GM12878 (cell line): ENCODE measurements around the gene PRKCD. TPM values are rescaled to one million over a fixed set of nuclear protein-coding genes. Genes with fewer than 3 reads are reported as not detected.

ENCODE experiments used
- ATF3 ChIP-seq: IDR thresholded peaks from 2 replicates; pipeline ENCODE4 v1.6.1; 2011; ENCODE audit warnings: low read depth, mild to moderate bottlenecking, low read length, moderate library complexity, borderline replicate concordance; ENCODE audit errors: extremely low read depth
- BACH1 ChIP-seq: fragments of 450-650 bp; IDR thresholded peaks from 2 replicates; pipeline ENCODE4 v1.6.1; 2017; ENCODE audit warnings: mild to moderate bottlenecking, borderline replicate concordance
- BCL3 ChIP-seq: IDR thresholded peaks from 2 replicates; pipeline ENCODE4 v1.6.1; 2011; ENCODE audit warnings: borderline replicate concordance, low read depth, mild to moderate bottlenecking, moderate library complexity, low read length; ENCODE audit not compliant: insufficient read depth, poor library complexity, severe bottlenecking
- BHLHE40 ChIP-seq, 2 experiments: fragments of 450-650 bp in 1 of 2; IDR thresholded peaks; 2 replicates each; pipeline ENCODE4 v1.6.1; 2011 to 2017; ENCODE audit warnings: low read depth in 2 of 2, borderline replicate concordance in 1 of 2, improper control_type of control experiment in 1 of 2, low read length in 1 of 2, mild to moderate bottlenecking in 1 of 2
- CBFB ChIP-seq: IDR thresholded peaks from 2 replicates; pipeline ENCODE4 v1.6.1; 2016; ENCODE audit warnings: antibody characterized with exemption, low read depth
- ESRRA ChIP-seq: IDR thresholded peaks from 2 replicates; pipeline ENCODE4 v1.6.1; 2012; ENCODE audit warnings: mild to moderate bottlenecking, low read length, improper control_type of control experiment
- MAX ChIP-seq: IDR thresholded peaks from 2 replicates; pipeline ENCODE4 v1.6.1; 2012; ENCODE audit warnings: low read depth, low read length, improper control_type of control experiment
- MYC ChIP-seq: IDR thresholded peaks from 2 replicates; pipeline ENCODE4 v1.6.1; 2011; ENCODE audit warnings: mild to moderate bottlenecking, low read length, moderate library complexity, inconsistent platforms; ENCODE audit not compliant: insufficient read depth, insufficient replicate concordance, insufficient read length, severe bottlenecking
- NFXL1 ChIP-seq: fragments of 450-650 bp; IDR thresholded peaks from 2 replicates; pipeline ENCODE4 v1.6.1; 2017; ENCODE audit warnings: antibody characterized with exemption, mild to moderate bottlenecking, borderline replicate concordance
- POLR2A ChIP-seq: IDR thresholded peaks from 2 replicates; pipeline ENCODE4 v1.6.1; 2011; ENCODE audit warnings: low read depth, mild to moderate bottlenecking, low read length
- POU2F2 ChIP-seq: IDR thresholded peaks from 3 replicates; pipeline ENCODE4 v1.6.1; 2011; ENCODE audit warnings: low read depth, mild to moderate bottlenecking, low read length, borderline replicate concordance
- RAD21 ChIP-seq: IDR thresholded peaks from 2 replicates; pipeline ENCODE4 v1.6.1; 2011; ENCODE audit warnings: mild to moderate bottlenecking, low read depth, low read length, moderate library complexity; ENCODE audit not compliant: insufficient read depth
- RELA ChIP-seq: fragments of 450-650 bp; IDR thresholded peaks from 2 replicates; pipeline ENCODE4 v1.8.0; 2014; ENCODE audit warnings: borderline replicate concordance; ENCODE audit not compliant: partially characterized antibody
- RELB ChIP-seq: fragments of 450-650 bp; IDR thresholded peaks from 2 replicates; pipeline ENCODE4 v1.6.1; 2017; ENCODE audit warnings: low read depth, mild to moderate bottlenecking, moderate library complexity
- REST ChIP-seq: IDR thresholded peaks from 2 replicates; pipeline ENCODE4 v1.6.1; 2012; ENCODE audit warnings: mild to moderate bottlenecking, low read depth, low read length
- TCF7 ChIP-seq: IDR thresholded peaks from 2 replicates; pipeline ENCODE4 v1.6.1; 2014; ENCODE audit warnings: antibody characterized with exemption, borderline replicate concordance
- YY1 ChIP-seq: IDR thresholded peaks from 2 replicates; pipeline ENCODE4 v1.6.1; 2011; ENCODE audit warnings: low read depth, mild to moderate bottlenecking, low read length
- ZBED1 ChIP-seq: IDR thresholded peaks from 2 replicates; pipeline ENCODE4 v1.6.1; 2016; ENCODE audit warnings: borderline replicate concordance
- polyA plus RNA-seq, 11 experiments: library from polyadenylated mRNA; depleted of rRNA in 4 of 11; unstranded in 6 of 11; stranded (reverse) in 5 of 11; fragments of >200 nt; fragmentation: Nextera tagmentation in 4 of 11; fragmentation: Illumina TruSeq in 1 of 11; extraction: Ambion mirVana in 4 of 11; extraction: Trizol in 1 of 11; gene quantifications; 1 replicate in 1 of 11; 2 replicates in 10 of 11; pipeline versions ENCODE4 v1.2.1 to v1.2.3, GENCODE V29; 2011 to 2016; ENCODE audit warnings: inconsistent platforms in 2 of 11, missing spikeins in 2 of 11, low read depth in 1 of 11
- total RNA-seq, 4 experiments: library from RNA; depleted of rRNA in 3 of 4; stranded (reverse); fragments of >200 nt in 3 of 4; fragmentation: Illumina TruSeq in 1 of 4; extraction: Trizol in 1 of 4; gene quantifications; 2 replicates each; pipeline versions ENCODE4 v1.2.1 to v1.2.3, GENCODE V29; 2013 to 2021

PRKCD gene
- total and polyA plus RNA-seq, 10 of the 15 experiments (the other 5 are each of a cell fraction or from before 2014, with no cell fraction given), result 10.0 to 114 (median 42.4) TPM

GRCh38 chr3:53195602-53196574 is 34.9 kb downstream of the PRKCD start (continued):
- TF ChIP-seq RELB (no peak), REST (no peak), ATF3 (no peak), ZBED1 (no peak), BHLHE40 (IDR thresholded peaks at IDR 0.05; ENCODE audit: borderline replicate concordance in 1 of 2, low read depth in 2 of 2, low read length in 1 of 2) (peak; percentile 31 to 58; a peak in 2 of 4 replicates), ESRRA (no peak; the same call in 1 of the 2 replicates), POU2F2 (peak; percentile 24; the same call in 1 of the 3 replicates), TCF7 (no peak), BCL3 (no peak), NFXL1 (no peak), CBFB (no peak), POLR2A (no peak; the same call in 1 of the 2 replicates), RELA (peak; percentile 49), YY1 (peak; percentile 79), RAD21 (peak; percentile 95), MYC (no peak), BACH1 (peak; percentile 55; the same call in 1 of the 2 replicates), MAX (peak; percentile 64)
